Activated T-helper 9 cell treated with anti-CD3 and anti-CD28 coated beads, Interleukin-2, amount 50 U/mL, for 16 hours (primary cell): ENCODE measurements around the gene ASB8.
A peak's percentile ranks its signal among the peaks of the same experiment; 100 is the strongest.

ENCODE experiments used
- DNase-seq: peaks from one replicate; pipeline ENCODE4 v3.0.0-alpha.2; 2020; ENCODE audit warnings: low read depth

ASB8 gene

DNA sequence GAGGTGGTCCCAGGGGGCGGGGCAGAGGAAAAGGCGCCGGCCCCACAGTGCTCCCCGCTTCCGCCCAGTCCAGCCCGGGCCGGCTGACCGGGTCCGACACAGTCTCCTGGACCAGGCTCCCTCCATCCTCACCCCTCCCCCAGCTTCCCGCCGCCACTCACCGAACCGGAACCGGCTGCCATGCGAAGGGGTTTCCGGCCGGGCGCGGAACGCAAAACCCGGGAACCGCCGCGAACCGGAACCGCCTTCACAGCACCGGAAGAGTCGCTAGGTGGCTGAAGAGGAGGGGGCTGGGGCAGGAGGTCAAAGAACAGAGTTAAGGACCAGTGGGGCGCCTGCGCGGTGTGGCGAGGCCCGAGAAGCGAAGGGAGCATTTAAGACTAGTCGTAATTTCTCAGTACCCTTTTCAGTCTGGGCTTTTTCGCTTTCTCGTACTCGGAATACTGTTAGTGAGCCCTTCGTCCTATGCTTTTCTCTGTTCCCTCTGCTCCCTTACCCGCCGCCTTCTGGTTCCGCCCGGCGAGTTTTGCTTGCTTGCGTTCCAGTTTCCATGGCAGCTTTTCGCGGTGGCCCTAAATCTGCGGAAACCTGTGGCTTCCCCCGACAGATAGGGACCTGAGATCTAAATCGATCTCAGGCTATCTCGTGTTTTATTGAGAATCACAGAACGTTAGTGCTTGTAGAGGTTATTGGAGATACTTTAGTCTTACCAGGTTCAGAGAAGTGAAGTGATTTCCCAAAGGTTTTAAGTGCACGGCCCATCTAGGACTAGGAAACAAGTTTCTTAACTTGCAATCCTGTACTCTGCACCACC lies 51.2 kb downstream of the ASB8 start, which contains the start of gene SENP1:
SENP1 (minus strand) TSS at position 213 of the 814 bp plus-strand sequence. CDS start 4,607 bp downstream, outside the sequence.
- DNase-seq, result peak; percentile 82

GRCh38 chr12:48105321-48105866 lies 51.9 kb downstream of the ASB8 start:
- peak; percentile 42 for DNase-seq

DNA sequence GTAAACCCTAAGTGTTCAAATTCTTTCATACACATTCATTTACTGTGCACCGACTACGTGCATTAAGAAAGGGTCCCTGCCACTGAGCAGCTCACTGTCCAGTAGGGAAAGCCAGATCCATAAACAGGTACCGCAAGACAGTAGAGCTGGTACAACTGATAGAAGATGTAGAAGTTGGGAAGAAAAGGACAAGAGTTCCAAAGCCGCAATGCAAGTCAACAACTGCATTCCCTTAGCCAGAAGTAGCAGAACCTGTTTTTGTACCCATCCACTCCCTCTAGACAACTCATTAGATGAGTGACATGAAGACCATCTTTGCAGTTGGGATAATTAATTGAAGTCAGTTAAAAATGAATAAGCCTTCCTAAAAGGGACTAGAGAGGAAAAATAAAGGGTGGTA lies 52.8 kb downstream of the ASB8 start:
- DNase-seq, result no peak
